GM21423 (cell line): ENCODE data around the gene SCAMP3.
A peak's percentile ranks its signal among the peaks of the same experiment; 100 is the strongest.
"Not testable (repeated sequence)": the region's sequence is repeated elsewhere in the genome, so short reads cannot be mapped to it uniquely, and the experiment has no call there.

Experiments used
- ATAC-seq: cut with Tn5 transposase; IDR thresholded peaks from one replicate; pipeline ENCODE4 v1.9.1; 2021; ENCODE audit warnings: mild to moderate bottlenecking, moderate library complexity; ENCODE audit not compliant: unreplicated experiment

Gene SCAMP3

GRCh38 chr1:155232001-155232978, 29.9 kb downstream of the SCAMP3 start:
- not testable (repeated sequence) for ATAC-seq

- not testable (repeated sequence) for ATAC-seq
Observed at GRCh38 chr1:155231302-155231701, 30.9 kb downstream of the SCAMP3 start.

GRCh38 chr1:155228096-155228427, 34.1 kb downstream of the SCAMP3 start:
- no peak for ATAC-seq

GRCh38 chr1:155227261-155228095, 34.7 kb downstream of the SCAMP3 start:
- ATAC-seq: peak; percentile 92

- no peak for ATAC-seq
Observed at GRCh38 chr1:155226910-155227260, 35.3 kb downstream of the SCAMP3 start.

GRCh38 chr1:155226188-155226909, 35.8 kb downstream of the SCAMP3 start:
- no peak for ATAC-seq

GRCh38 chr1:155225404-155225759, 36.8 kb downstream of the SCAMP3 start:
- not testable (repeated sequence) for ATAC-seq

GRCh38 chr1:155223047-155223446, 39.1 kb downstream of the SCAMP3 start:
- no peak for ATAC-seq

GRCh38 chr1:155220211-155220965, 41.8 kb downstream of the SCAMP3 start:
- not testable (repeated sequence) for ATAC-seq

- ATAC-seq: no peak
Observed at GRCh38 chr1:155219592-155220031, 42.5 kb downstream of the SCAMP3 start.

GRCh38 chr1:155218854-155219591, 43.1 kb downstream of the SCAMP3 start:
- no peak for ATAC-seq

GRCh38 chr1:155214702-155215101, 47.5 kb downstream of the SCAMP3 start:
- not testable (repeated sequence) for ATAC-seq

- not testable (repeated sequence) for ATAC-seq
Observed at GRCh38 chr1:155212051-155212440, 50.1 kb downstream of the SCAMP3 start.

GRCh38 chr1:155211381-155212050, 50.6 kb downstream of the SCAMP3 start:
- ATAC-seq: not testable (repeated sequence)

- no peak for ATAC-seq
Observed at GRCh38 chr1:155210314-155211104, 51.7 kb downstream of the SCAMP3 start.

- ATAC-seq: no peak
Observed at GRCh38 chr1:155209312-155209721, 52.8 kb downstream of the SCAMP3 start.

GRCh38 chr1:155208541-155209311, 53.4 kb downstream of the SCAMP3 start, which contains the start of gene MTX1:
Gene MTX1 (plus strand): TSS chr1:155208695. CDS start chr1:155208805, 110 bp downstream.
- ATAC-seq: peak; percentile 73
